Neural cell (in vitro differentiated cells): ENCODE data around the gene TRAM2.

Source experiments
- CTCF ChIP-seq: fragments of 450-650 bp; IDR thresholded peaks from 2 replicates; pipeline ENCODE4 v1.5.1; 2014; ENCODE audit warnings: antibody characterized with exemption, mild to moderate bottlenecking, moderate library complexity; ENCODE audit not compliant: poor library complexity, severe bottlenecking
- EP300 ChIP-seq: fragments of 450-650 bp; conservative IDR thresholded peaks from 2 replicates; pipeline ENCODE4 v1.6.1; 2014; ENCODE audit warnings: antibody characterized with exemption, mild to moderate bottlenecking, moderate library complexity; ENCODE audit not compliant: poor library complexity, severe bottlenecking
- EZH2 ChIP-seq: fragments of 200-600, 300-800 bp; shearing (Covaris generic), sonication (generic); IDR thresholded peaks from 2 replicates; pipeline ENCODE4 v1.6.1; 2014; ENCODE audit warnings: antibody characterized with exemption, low read length, borderline replicate concordance, mild to moderate bottlenecking; ENCODE audit not compliant: insufficient read depth, poor library complexity, severe bottlenecking
- MXI1 ChIP-seq: fragments of 450-650 bp; conservative IDR thresholded peaks from 2 replicates; pipeline ENCODE4 v1.6.1; 2014; ENCODE audit warnings: antibody characterized with exemption, mild to moderate bottlenecking; ENCODE audit not compliant: poor library complexity, severe bottlenecking
- POLR2AphosphoS5 ChIP-seq: IDR thresholded peaks from 2 replicates; pipeline ENCODE4 v1.6.1; 2012
- RAD21 ChIP-seq: fragments of 450-650 bp; conservative IDR thresholded peaks from 2 replicates; pipeline ENCODE4 v1.6.1; 2014; ENCODE audit warnings: antibody characterized with exemption, mild to moderate bottlenecking, moderate library complexity
- REST ChIP-seq: IDR thresholded peaks from 2 replicates; pipeline ENCODE4 v1.6.1; 2012; ENCODE audit warnings: borderline replicate concordance
- TAF1 ChIP-seq: IDR thresholded peaks from 2 replicates; pipeline ENCODE4 v1.6.1; 2012; ENCODE audit warnings: low read depth

GRCh38 chr6:52496631-52497030, 80.2 kb downstream of the TRAM2 start:
- TF ChIP-seq CTCF (no peak), EP300 (no peak), REST (no peak), RAD21 (no peak), MXI1 (no peak), TAF1 (no peak), POLR2AphosphoS5 (no peak), EZH2 (no peak)
